ENCODE results near the gene FAM118B.

Gene FAM118B

DNA sequence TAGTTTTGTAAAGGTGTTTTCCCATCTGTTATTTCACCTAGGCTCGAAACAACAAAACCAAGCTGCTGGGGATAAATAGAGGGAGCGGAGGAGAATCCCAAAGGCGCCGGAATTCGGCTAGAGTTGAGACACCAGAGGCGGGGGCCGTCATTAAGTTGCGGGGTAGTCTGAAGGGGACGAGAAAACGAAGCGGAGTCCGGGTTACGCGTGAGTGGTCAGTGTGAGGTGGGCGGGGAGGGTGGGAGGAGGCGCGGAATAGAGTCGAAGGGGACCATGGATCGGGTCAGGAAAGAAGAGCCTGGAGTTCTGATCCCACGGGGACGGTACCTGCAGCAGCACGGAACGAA lies 56.8 kb downstream of the FAM118B start:
- H3K4me1 ChIP-seq (ENCODE audit: control insufficient read depth in 1 of 2, insufficient read depth in 1 of 2, low read depth in 1 of 2, low read length in 1 of 2), result peaks cover 17 to 24% of the 10 kb centered on the region in 2 experiments
- H3K36me3 ChIP-seq, result peaks cover 49% of the 10 kb centered on the region
- H3K9me3 ChIP-seq, result no peaks in the 10 kb centered on the region
- no peaks in the 10 kb centered on the region for H3K27me3 ChIP-seq
- TF ChIP-seq, protein P1, sequence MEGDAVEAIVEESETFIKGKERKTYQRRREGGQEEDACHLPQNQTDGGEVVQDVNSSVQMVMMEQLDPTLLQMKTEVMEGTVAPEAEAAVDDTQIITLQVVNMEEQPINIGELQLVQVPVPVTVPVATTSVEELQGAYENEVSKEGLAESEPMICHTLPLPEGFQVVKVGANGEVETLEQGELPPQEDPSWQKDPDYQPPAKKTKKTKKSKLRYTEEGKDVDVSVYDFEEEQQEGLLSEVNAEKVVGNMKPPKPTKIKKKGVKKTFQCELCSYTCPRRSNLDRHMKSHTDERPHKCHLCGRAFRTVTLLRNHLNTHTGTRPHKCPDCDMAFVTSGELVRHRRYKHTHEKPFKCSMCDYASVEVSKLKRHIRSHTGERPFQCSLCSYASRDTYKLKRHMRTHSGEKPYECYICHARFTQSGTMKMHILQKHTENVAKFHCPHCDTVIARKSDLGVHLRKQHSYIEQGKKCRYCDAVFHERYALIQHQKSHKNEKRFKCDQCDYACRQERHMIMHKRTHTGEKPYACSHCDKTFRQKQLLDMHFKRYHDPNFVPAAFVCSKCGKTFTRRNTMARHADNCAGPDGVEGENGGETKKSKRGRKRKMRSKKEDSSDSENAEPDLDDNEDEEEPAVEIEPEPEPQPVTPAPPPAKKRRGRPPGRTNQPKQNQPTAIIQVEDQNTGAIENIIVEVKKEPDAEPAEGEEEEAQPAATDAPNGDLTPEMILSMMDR (IDR thresholded peaks at IDR 0.05), result no peak
- H3K4me3 ChIP-seq (ENCODE audit: low read depth in 1 of 2, low read length in 1 of 2), result peak overlapping the region; percentile 89
- peak overlapping the region; percentile 93 for H3K27ac ChIP-seq

- peak within 1 kb of the TSS; percentile 89 for H3K4me3 ChIP-seq (ENCODE audit: low read depth in 1 of 2, low read length in 1 of 2)
- H3K36me3 ChIP-seq, result peaks cover 49% of the 10 kb centered on the region
- no peaks in the 10 kb centered on the region for H3K27me3 ChIP-seq
- TF ChIP-seq, protein P1 (IDR thresholded peaks at IDR 0.05), result peak; percentile 48
- H3K9me3 ChIP-seq, result no peaks in the 10 kb centered on the region
- H3K4me1 ChIP-seq (ENCODE audit: control insufficient read depth in 1 of 2, insufficient read depth in 1 of 2, low read depth in 1 of 2, low read length in 1 of 2), result peaks cover 17 to 24% of the 10 kb centered on the region in 2 experiments
- H3K27ac ChIP-seq, result peak within 1 kb of the TSS; percentile 93
Observed at GRCh38 chr11:126268708-126269579, 57.4 kb downstream of the FAM118B start, which contains the start of the genes FOXRED1 and SRPRA. Gene FOXRED1 (plus strand): TSS chr11:126269154. CDS start chr11:126269207, 53 bp downstream. Gene SRPRA (minus strand): TSS chr11:126268895. CDS start chr11:126268804, 91 bp downstream.

DNA sequence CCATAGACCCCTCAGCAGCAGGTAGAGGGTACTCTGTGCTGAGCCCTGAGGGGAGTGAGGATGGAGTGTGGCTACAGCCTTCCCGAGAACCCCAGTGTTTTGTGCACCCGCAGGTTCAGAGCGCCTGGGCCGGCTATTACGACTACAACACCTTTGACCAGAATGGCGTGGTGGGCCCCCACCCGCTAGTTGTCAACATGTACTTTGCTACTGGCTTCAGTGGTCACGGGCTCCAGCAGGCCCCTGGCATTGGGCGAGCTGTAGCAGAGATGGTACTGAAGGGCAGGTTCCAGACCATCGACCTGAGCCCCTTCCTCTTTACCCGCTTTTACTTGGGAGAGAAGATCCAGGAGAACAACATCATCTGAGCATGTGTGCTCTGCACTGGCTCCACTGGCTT lies 65.7 kb downstream of the FAM118B start:
- Histone ChIP-seq H3K4me3 (ENCODE audit: low read depth in 1 of 2, low read length in 1 of 2) (no peak overlapping the region), H3K4me1 (ENCODE audit: control insufficient read depth in 1 of 2, insufficient read depth in 1 of 2, low read depth in 1 of 2, low read length in 1 of 2) (peaks cover 34 to 37% of the 10 kb centered on the region in 2 experiments), H3K9me3 (no peaks in the 10 kb centered on the region), H3K27ac (peak overlapping the region; percentile 99), H3K27me3 (no peaks in the 10 kb centered on the region), H3K36me3 (peaks cover 22% of the 10 kb centered on the region)
- TF ChIP-seq, protein P1 (IDR thresholded peaks at IDR 0.05), result no peak

DNA sequence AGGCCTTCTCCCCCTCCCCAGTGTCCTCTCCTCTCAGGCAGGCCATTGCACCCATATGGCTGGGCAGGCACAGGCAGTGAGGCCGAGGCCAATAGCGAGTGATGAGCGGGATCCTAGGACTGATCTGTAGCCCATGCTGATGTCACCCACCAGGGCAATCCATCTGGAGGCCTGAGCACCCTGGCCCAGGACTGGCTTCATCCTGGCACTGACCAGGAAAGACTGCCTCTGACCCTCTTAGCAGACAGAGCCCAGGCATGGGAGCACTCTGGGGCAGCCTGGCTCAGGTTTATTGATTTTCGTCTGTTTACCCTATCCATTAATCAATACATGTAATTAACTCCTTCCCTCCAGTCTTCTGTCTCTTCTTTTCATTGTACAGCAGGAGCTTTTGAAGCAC lies 66.2 kb downstream of the FAM118B start:
- Histone ChIP-seq H3K9me3 (no peaks in the 10 kb centered on the region), H3K27ac (peak overlapping the region; percentile 99), H3K27me3 (no peaks in the 10 kb centered on the region), H3K4me1 (ENCODE audit: control insufficient read depth in 1 of 2, insufficient read depth in 1 of 2, low read depth in 1 of 2, low read length in 1 of 2) (peaks cover 37 to 41% of the 10 kb centered on the region in 2 experiments), H3K36me3 (peaks cover 22% of the 10 kb centered on the region), H3K4me3 (ENCODE audit: low read depth in 1 of 2, low read length in 1 of 2) (no peak overlapping the region)
- TF ChIP-seq, protein P1 (IDR thresholded peaks at IDR 0.05), result no peak

DNA sequence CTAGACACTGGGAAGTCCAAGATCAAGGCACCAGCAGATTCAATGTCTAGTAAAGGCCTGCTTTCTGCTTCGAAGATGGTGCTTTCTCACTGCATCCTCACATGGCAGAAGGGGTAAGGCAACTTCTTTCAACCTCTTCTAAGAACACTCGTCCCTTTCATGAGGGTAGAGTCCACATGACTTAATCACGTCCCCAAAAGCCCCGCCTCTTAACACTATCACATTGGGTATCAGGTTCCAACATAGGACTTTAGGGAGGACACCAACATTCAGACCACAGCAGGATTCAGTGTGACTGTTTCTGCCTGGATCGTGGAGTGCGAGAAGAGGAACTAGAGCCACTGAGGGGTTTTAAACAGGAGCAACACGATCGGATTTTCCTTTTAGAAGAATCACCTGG lies 67.6 kb downstream of the FAM118B start:
- H3K27ac ChIP-seq, result peak overlapping the region; percentile 99
- no peak overlapping the region for H3K4me3 ChIP-seq (ENCODE audit: low read depth in 1 of 2, low read length in 1 of 2)
- TF ChIP-seq, protein P1 (IDR thresholded peaks at IDR 0.05), result no peak
- H3K4me1 ChIP-seq (ENCODE audit: control insufficient read depth in 1 of 2, insufficient read depth in 1 of 2, low read depth in 1 of 2, low read length in 1 of 2), result peaks cover 46 to 51% of the 10 kb centered on the region in 2 experiments
- peaks cover 8% of the 10 kb centered on the region for H3K36me3 ChIP-seq
- H3K27me3 ChIP-seq, result no peaks in the 10 kb centered on the region
- no peaks in the 10 kb centered on the region for H3K9me3 ChIP-seq
